Keratinocyte (primary cell): ENCODE data around the gene ATP11A. TPM values are rescaled to one million over a fixed set of nuclear protein-coding genes. Genes with fewer than 3 reads are reported as not detected.

Source experiments
- DNase-seq: peaks from one replicate; pipeline ENCODE4 v3.0.0-alpha.2; 2011; ENCODE audit warnings: low read depth, missing footprints, low spot score
- FAIRE-seq: peaks from 2 replicates; lab custom pipeline; 2011; peaks lifted over from hg19 to GRCh38; lab: Jason Lieb, UNC
- H2AFZ ChIP-seq: 2 replicates; pipeline ENCODE4 v1.6.0; 2012; ENCODE audit warnings: low read length, control low read depth, inconsistent platforms; ENCODE audit not compliant: control insufficient read depth
- H3K27ac ChIP-seq: 2 replicates; pipeline ENCODE4 v1.5.1; 2011; ENCODE audit warnings: low read length; ENCODE audit not compliant: control insufficient read depth, insufficient read depth
- H3K27me3 ChIP-seq: 3 replicates; pipeline ENCODE4 v1.6.0; 2011; ENCODE audit warnings: low read length; ENCODE audit not compliant: control insufficient read depth, insufficient read depth; ENCODE audit errors: extremely low read depth
- H3K36me3 ChIP-seq, 2 experiments: 2 replicates in 1 of 2; 3 replicates in 1 of 2; pipeline ENCODE4 v1.5.1; 2011; ENCODE audit warnings: low read length in 2 of 2, mild to moderate bottlenecking in 1 of 2; ENCODE audit not compliant: control insufficient read depth in 2 of 2, insufficient read depth in 2 of 2; ENCODE audit errors: extremely low read depth in 1 of 2
- H3K4me1 ChIP-seq: 3 replicates; pipeline ENCODE4 v1.5.1; 2011; ENCODE audit warnings: low read length; ENCODE audit not compliant: control insufficient read depth, insufficient read depth; ENCODE audit errors: extremely low read depth
- H3K4me2 ChIP-seq: 3 replicates; pipeline ENCODE4 v1.6.0; 2011; ENCODE audit warnings: low read depth, low read length; ENCODE audit not compliant: control insufficient read depth, insufficient read depth; ENCODE audit errors: extremely low read depth
- H3K4me3 ChIP-seq, 3 experiments: fragments of 200-600 bp in 1 of 3; sonication (generic) in 1 of 3; 2 replicates in 2 of 3; 3 replicates in 1 of 3; pipeline ENCODE4 v1.5.1; 2011 to 2016; ENCODE audit warnings: low read length in 3 of 3, mild to moderate bottlenecking in 3 of 3, control low read depth in 2 of 3, inconsistent platforms in 1 of 3, low read depth in 1 of 3, mixed read lengths in 1 of 3, mixed run types in 1 of 3, moderate library complexity in 1 of 3; ENCODE audit not compliant: control insufficient read depth in 2 of 3, insufficient read depth in 2 of 3; ENCODE audit errors: extremely low read depth in 1 of 3
- H3K79me2 ChIP-seq: 2 replicates; pipeline ENCODE4 v1.6.0; 2012; ENCODE audit warnings: low read length; ENCODE audit not compliant: control insufficient read depth, insufficient read depth
- H3K9ac ChIP-seq: 3 replicates; pipeline ENCODE4 v1.6.0; 2011; ENCODE audit warnings: low read length; ENCODE audit not compliant: control insufficient read depth, insufficient read depth; ENCODE audit errors: extremely low read depth
- H3K9me1 ChIP-seq: 3 replicates; pipeline ENCODE4 v1.6.0; 2011; ENCODE audit warnings: low read length; ENCODE audit not compliant: control insufficient read depth, insufficient read depth; ENCODE audit errors: extremely low read depth
- H3K9me3 ChIP-seq: 2 replicates; pipeline ENCODE4 v1.5.1; 2012; ENCODE audit warnings: low read depth, low read length; ENCODE audit not compliant: control insufficient read depth
- H4K20me1 ChIP-seq: 3 replicates; pipeline ENCODE4 v1.6.0; 2011; ENCODE audit warnings: low read length; ENCODE audit not compliant: control insufficient read depth, insufficient read depth; ENCODE audit errors: extremely low read depth
- EZH2 ChIP-seq: IDR thresholded peaks from one replicate; pipeline ENCODE4 v1.6.1; 2012; ENCODE audit warnings: inconsistent platforms, mild to moderate bottlenecking, low read length, moderate library complexity
- dilution Hi-C: fragments of 300-500 bp; cut with MboI; formaldehyde crosslinking; loops from one replicate; pipeline ENCODE4 v1.7.0; 2020; ENCODE audit warnings: low sequenced_read_pairs; ENCODE audit not compliant: extremely low pct_ligation_motif_present
- polyA plus RNA-seq, 5 experiments: library from polyadenylated mRNA; depleted of rRNA in 3 of 5; stranded (reverse) in 3 of 5; stranded (forward) in 1 of 5; unstranded in 1 of 5; fragments of >200 nt; gene quantifications; 1 replicate in 1 of 5; 2 replicates in 3 of 5; 3 replicates in 1 of 5; pipeline versions ENCODE4 v1.2.1 to v1.2.3, GENCODE V29; 2011 to 2012; ENCODE audit warnings: missing spikeins in 2 of 5, low read depth in 1 of 5, low replicate concordance in 1 of 5
- TF ChIP-seq, protein P1 (sequence below), 3 experiments: IDR thresholded peaks in 1 of 3; conservative IDR thresholded peaks in 1 of 3; optimal IDR thresholded peaks in 1 of 3; 2 replicates in 2 of 3; 3 replicates in 1 of 3; pipeline versions ENCODE3 to v1.5.1; 2011; ENCODE audit warnings: low read length in 3 of 3, mild to moderate bottlenecking in 3 of 3, moderate library complexity in 2 of 3, control low read depth in 1 of 3, inconsistent platforms in 1 of 3; ENCODE audit not compliant: insufficient read depth in 2 of 3; ENCODE audit errors: extremely low read depth in 1 of 3

ATP11A gene
- polyA plus RNA-seq, 1 donor (not counting 4 experiments of a cell fraction or from before 2014, with no cell fraction given): 4.3 TPM

DNA sequence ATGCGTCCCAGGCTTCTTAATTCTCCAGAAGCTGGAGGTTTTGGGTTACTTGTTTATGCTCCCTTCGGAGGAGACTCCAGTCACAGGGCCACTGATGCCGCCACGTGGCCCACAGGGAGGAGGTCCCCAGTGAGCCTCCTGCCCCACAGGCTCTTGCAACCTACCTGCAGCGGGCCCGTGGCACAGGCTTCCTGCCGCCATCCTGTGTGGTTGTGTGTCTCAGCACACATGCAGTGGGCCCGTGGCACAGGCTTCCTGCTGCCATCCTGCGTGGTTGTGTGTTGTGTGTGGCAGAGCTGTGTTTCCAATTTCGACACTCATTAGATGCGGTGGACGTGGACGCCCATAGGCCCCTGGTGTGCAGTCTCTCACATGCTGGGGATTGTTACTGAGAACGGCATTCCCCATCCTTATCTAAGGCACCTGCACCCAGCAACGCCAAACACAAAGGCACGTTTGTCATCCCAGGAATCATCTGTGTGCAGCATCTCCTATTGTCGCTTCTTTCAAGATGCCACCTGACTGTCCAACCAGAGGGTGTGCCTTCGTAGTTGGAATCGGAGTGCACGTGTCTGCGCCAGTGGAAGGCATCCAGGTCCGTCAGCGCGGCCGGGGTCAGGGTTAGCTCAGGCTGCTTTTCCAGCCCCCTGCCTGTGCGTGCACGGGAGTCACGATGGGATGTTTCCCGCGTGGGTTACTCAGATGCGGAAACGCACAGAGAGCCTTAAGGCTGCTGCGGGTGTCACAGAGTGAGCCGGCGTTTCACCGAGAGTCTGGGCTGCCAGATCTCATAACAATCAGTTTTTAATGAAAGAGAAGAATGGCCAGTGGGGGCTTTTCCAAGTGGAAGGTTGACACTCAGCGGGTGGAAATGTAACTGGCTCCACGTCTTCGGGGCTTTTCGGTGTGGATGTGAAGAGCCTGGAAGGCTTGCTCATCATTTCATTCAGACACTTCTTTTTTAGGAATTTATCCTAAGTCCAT, 119.8 kb downstream of the ATP11A start:
- FAIRE-seq: no peak
- no peak for DNase-seq
- Histone ChIP-seq H4K20me1 (no peaks in the 10 kb centered on the region), H3K9me3 (no peaks in the 10 kb centered on the region), H3K27ac (no peak overlapping the region), H3K9me1 (no peaks in the 10 kb centered on the region), H3K79me2 (no peaks in the 10 kb centered on the region), H3K36me3 (peaks cover 0 to 7% of the 10 kb centered on the region in 2 experiments), H3K4me3 (no peak overlapping the region), H3K4me2 (no peak overlapping the region), H3K27me3 (no peaks in the 10 kb centered on the region), H3K4me1 (no peaks in the 10 kb centered on the region), H3K9ac (no peak overlapping the region), H2AFZ (no peak overlapping the region)
- dilution Hi-C loops: no loop called here
- no peak for TF ChIP-seq EZH2
- TF ChIP-seq, protein P1, sequence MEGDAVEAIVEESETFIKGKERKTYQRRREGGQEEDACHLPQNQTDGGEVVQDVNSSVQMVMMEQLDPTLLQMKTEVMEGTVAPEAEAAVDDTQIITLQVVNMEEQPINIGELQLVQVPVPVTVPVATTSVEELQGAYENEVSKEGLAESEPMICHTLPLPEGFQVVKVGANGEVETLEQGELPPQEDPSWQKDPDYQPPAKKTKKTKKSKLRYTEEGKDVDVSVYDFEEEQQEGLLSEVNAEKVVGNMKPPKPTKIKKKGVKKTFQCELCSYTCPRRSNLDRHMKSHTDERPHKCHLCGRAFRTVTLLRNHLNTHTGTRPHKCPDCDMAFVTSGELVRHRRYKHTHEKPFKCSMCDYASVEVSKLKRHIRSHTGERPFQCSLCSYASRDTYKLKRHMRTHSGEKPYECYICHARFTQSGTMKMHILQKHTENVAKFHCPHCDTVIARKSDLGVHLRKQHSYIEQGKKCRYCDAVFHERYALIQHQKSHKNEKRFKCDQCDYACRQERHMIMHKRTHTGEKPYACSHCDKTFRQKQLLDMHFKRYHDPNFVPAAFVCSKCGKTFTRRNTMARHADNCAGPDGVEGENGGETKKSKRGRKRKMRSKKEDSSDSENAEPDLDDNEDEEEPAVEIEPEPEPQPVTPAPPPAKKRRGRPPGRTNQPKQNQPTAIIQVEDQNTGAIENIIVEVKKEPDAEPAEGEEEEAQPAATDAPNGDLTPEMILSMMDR (optimal IDR thresholded peaks at IDR 0.05 in 1 of 3, IDR thresholded peaks at IDR 0.05 in 1 of 3, conservative IDR thresholded peaks at IDR 0.05 in 1 of 3; ENCODE audit: extremely low read depth in 1 of 3, insufficient read depth in 2 of 3, low read length in 3 of 3): no peak

DNA sequence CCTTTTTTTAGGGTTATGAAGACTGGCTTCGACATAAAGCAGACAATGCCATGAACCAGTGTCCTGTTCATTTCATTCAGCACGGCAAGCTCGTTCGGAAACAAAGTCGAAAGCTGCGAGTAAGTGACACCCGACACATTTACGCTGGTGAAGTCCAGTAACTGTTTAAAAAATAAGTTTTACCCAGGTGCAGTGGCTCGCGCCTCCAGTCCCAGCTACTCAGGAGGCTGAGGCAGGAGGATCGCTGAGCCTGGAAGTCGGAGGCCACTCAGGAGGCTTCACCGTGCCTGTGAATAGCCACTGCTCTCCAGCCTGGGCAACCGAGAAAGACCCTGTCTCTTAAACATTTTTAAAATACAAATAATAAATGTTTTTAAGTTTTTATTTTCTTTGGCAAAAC, 120.8 kb downstream of the ATP11A start:
- no peak overlapping the region for H3K4me3 ChIP-seq
- H4K20me1 ChIP-seq: no peaks in the 10 kb centered on the region
- no peaks in the 10 kb centered on the region for H3K9me3 ChIP-seq
- H3K9me1 ChIP-seq: no peaks in the 10 kb centered on the region
- H3K9ac ChIP-seq: no peak overlapping the region
- FAIRE-seq (no peak), DNase-seq (no peak)
- H3K79me2 ChIP-seq: no peaks in the 10 kb centered on the region
- H2AFZ ChIP-seq: no peak overlapping the region
- no peak overlapping the region for H3K4me2 ChIP-seq
- H3K27ac ChIP-seq: no peak overlapping the region
- H3K36me3 ChIP-seq: peaks cover 0 to 7% of the 10 kb centered on the region in 2 experiments
- TF ChIP-seq EZH2: no peak
- TF ChIP-seq, protein P1 (optimal IDR thresholded peaks at IDR 0.05 in 1 of 3, IDR thresholded peaks at IDR 0.05 in 1 of 3, conservative IDR thresholded peaks at IDR 0.05 in 1 of 3; ENCODE audit: extremely low read depth in 1 of 3, insufficient read depth in 2 of 3, low read length in 3 of 3): no peak
- dilution Hi-C loops: no loop called here
- no peaks in the 10 kb centered on the region for H3K27me3 ChIP-seq
- H3K4me1 ChIP-seq: no peaks in the 10 kb centered on the region
